ENCODE measurements around the gene FOXS1. TPM values are rescaled to one million over a fixed set of nuclear protein-coding genes. Genes with fewer than 3 reads are reported as not detected.

Gene FOXS1
- total RNA-seq, 2 donors from 2014 or later = not detected

DNA sequence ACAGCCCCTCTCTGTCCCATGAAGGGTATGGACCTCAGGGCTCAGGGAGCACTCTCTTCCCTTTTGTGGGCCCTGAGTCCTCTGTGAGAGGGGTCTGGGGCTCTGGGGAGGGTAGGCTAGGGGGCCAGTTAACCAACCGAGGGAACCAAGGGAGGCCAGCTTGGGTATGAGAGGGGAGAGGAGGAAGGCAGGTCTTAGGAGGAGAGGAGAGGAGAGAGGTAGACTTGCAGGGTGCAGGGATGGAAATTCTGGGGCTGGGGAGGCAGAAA, 24.2 kb upstream of the FOXS1 start:
- H3K9me3 ChIP-seq (ENCODE audit: control insufficient read depth, low read length) = no peaks in the 10 kb centered on the region
- no peaks in the 10 kb centered on the region for H3K4me1 ChIP-seq (ENCODE audit: control insufficient read depth, insufficient read depth, low read length)
- peaks cover 42% of the 10 kb centered on the region for H3K27me3 ChIP-seq (ENCODE audit: control insufficient read depth, insufficient read depth, low read length, poor library complexity, severe bottlenecking)
- peaks cover 72% of the 10 kb centered on the region for H3K27me3 Mint-ChIP-seq (ENCODE audit: insufficient read depth)
- peak overlapping the region; percentile 49 for H3K9ac ChIP-seq (ENCODE audit: extremely low read depth, low read length, poor library complexity, severe bottlenecking)
- H3K4me1 Mint-ChIP-seq = peaks cover 8% of the 10 kb centered on the region
- no peak for TF ChIP-seq CTCF (conservative IDR thresholded peaks at IDR 0.05)
- peak overlapping the region; percentile 83 for H3K4me3 ChIP-seq (ENCODE audit: low read length)
- H3K27ac ChIP-seq (ENCODE audit: low read depth, low read length) = no peak overlapping the region
- no peak for DNase-seq
- no peak overlapping the region for H3K27ac Mint-ChIP-seq
- H3K36me3 Mint-ChIP-seq (ENCODE audit: low read depth) = no peaks in the 10 kb centered on the region
- 30% methylated on average over 1 of the region's 1 CpG; no CpG with 5 or more reads in 1 of the 2 experiments for WGBS, 2 experiments (ENCODE audit: insufficient coverage in 1 of 2, insufficient read length in 1 of 2)
- H3K9me3 Mint-ChIP-seq = no peaks in the 10 kb centered on the region
- H3K4me3 Mint-ChIP-seq = peak overlapping the region; percentile 72
- no peaks in the 10 kb centered on the region for H3K36me3 ChIP-seq (ENCODE audit: control insufficient read depth, insufficient read depth, low read length)

- Mint-ChIP-seq H3K4me3 (peak overlapping the region; percentile 72), H3K27me3 (ENCODE audit: insufficient read depth) (peaks cover 72% of the 10 kb centered on the region), H3K36me3 (ENCODE audit: low read depth) (no peaks in the 10 kb centered on the region), H3K27ac (no peak overlapping the region), H3K9me3 (no peaks in the 10 kb centered on the region), H3K4me1 (peaks cover 8% of the 10 kb centered on the region)
- no peaks in the 10 kb centered on the region for H3K36me3 ChIP-seq (ENCODE audit: control insufficient read depth, insufficient read depth, low read length)
- H3K27me3 ChIP-seq (ENCODE audit: control insufficient read depth, insufficient read depth, low read length, poor library complexity, severe bottlenecking) = peaks cover 42% of the 10 kb centered on the region
- H3K4me3 ChIP-seq (ENCODE audit: low read length) = peak overlapping the region; percentile 83
- H3K27ac ChIP-seq (ENCODE audit: low read depth, low read length) = no peak overlapping the region
- no peaks in the 10 kb centered on the region for H3K4me1 ChIP-seq (ENCODE audit: control insufficient read depth, insufficient read depth, low read length)
- no peak overlapping the region for H3K9ac ChIP-seq (ENCODE audit: extremely low read depth, low read length, poor library complexity, severe bottlenecking)
- TF ChIP-seq CTCF (conservative IDR thresholded peaks at IDR 0.05) = no peak
- WGBS, 2 experiments (ENCODE audit: insufficient coverage in 1 of 2, insufficient read length in 1 of 2) = 86 to 96% methylated on average over 5 to 12 of the region's 12 CpGs
- DNase-seq = no peak
- H3K9me3 ChIP-seq (ENCODE audit: control insufficient read depth, low read length) = no peaks in the 10 kb centered on the region
Measured at GRCh38 chr20:31868853-31869672, 23.7 kb upstream of the FOXS1 start.

GRCh38 chr20:31866221-31866620, 20.8 kb upstream of the FOXS1 start:
- no peak overlapping the region for H3K9ac ChIP-seq (ENCODE audit: extremely low read depth, low read length, poor library complexity, severe bottlenecking)
- H3K27me3 ChIP-seq (ENCODE audit: control insufficient read depth, insufficient read depth, low read length, poor library complexity, severe bottlenecking) = peaks cover 22% of the 10 kb centered on the region
- H3K4me1 Mint-ChIP-seq = peaks cover 13% of the 10 kb centered on the region
- no peaks in the 10 kb centered on the region for H3K9me3 Mint-ChIP-seq
- no peak for TF ChIP-seq CTCF (conservative IDR thresholded peaks at IDR 0.05)
- DNase-seq = no peak
- no peak overlapping the region for H3K4me3 Mint-ChIP-seq
- whole genome bisulfite sequencing, 2 experiments (ENCODE audit: insufficient coverage in 1 of 2, insufficient read length in 1 of 2) = 80 to 81% methylated on average over 3 of the region's 3 CpGs
- no peak overlapping the region for H3K4me3 ChIP-seq (ENCODE audit: low read length)
- H3K36me3 ChIP-seq (ENCODE audit: control insufficient read depth, insufficient read depth, low read length) = no peaks in the 10 kb centered on the region
- no peaks in the 10 kb centered on the region for H3K4me1 ChIP-seq (ENCODE audit: control insufficient read depth, insufficient read depth, low read length)
- H3K27me3 Mint-ChIP-seq (ENCODE audit: insufficient read depth) = peaks cover 60% of the 10 kb centered on the region
- H3K27ac Mint-ChIP-seq = no peak overlapping the region
- H3K9me3 ChIP-seq (ENCODE audit: control insufficient read depth, low read length) = no peaks in the 10 kb centered on the region
- no peaks in the 10 kb centered on the region for H3K36me3 Mint-ChIP-seq (ENCODE audit: low read depth)
- H3K27ac ChIP-seq (ENCODE audit: low read depth, low read length) = no peak overlapping the region

All from endodermal cell (in vitro differentiated cells).